WI38 (cell line): Measurements from ENCODE around the gene HCFC1R1.

Source experiments
- H3K4me3 ChIP-seq: 2 replicates; pipeline ENCODE4 v1.5.1; 2011; ENCODE audit warnings: low read depth, mild to moderate bottlenecking, control low read depth, low read length
- TF ChIP-seq, protein P1 (sequence below): IDR thresholded peaks from 2 replicates; pipeline ENCODE4 v1.5.1; 2012; ENCODE audit warnings: low read depth, mild to moderate bottlenecking, control low read depth, low read length

Gene HCFC1R1

DNA sequence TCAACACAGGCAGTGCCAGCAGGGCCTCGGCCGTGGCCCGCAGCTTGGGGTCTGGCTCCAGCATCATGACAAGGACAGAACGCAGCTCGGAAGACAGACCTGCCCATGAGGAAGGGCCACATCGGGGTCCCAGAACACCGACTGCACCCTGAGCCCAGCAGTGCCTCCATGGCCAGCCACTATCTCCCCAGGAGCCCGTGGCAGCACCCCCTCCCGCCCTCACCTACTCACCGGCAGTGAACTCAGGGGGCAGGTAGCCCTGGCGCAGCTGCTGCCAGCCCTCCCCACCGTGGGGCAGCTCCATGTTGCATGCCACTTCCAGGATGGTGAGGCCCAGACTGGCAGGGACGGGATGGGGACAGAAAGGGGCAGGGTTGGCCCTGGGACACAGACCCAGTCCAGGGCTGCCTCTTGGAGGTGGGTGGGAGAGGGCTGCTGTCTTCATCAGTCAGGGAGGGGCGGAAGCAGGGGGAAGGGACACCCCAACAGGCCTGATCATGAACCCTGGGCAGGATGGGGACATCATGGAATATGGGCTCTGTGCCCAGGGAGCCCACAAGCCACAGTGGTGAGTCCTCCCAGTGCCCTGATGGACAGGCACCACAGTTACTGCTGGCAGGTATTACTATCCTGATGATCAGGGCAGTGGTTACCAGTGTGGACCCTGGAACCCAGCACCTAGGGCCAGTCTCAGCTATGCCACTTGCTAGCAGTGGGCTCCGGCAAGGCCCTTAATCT, 49.3 kb downstream of the HCFC1R1 start:
- H3K4me3 ChIP-seq = no peak overlapping the region
- TF ChIP-seq, protein P1, sequence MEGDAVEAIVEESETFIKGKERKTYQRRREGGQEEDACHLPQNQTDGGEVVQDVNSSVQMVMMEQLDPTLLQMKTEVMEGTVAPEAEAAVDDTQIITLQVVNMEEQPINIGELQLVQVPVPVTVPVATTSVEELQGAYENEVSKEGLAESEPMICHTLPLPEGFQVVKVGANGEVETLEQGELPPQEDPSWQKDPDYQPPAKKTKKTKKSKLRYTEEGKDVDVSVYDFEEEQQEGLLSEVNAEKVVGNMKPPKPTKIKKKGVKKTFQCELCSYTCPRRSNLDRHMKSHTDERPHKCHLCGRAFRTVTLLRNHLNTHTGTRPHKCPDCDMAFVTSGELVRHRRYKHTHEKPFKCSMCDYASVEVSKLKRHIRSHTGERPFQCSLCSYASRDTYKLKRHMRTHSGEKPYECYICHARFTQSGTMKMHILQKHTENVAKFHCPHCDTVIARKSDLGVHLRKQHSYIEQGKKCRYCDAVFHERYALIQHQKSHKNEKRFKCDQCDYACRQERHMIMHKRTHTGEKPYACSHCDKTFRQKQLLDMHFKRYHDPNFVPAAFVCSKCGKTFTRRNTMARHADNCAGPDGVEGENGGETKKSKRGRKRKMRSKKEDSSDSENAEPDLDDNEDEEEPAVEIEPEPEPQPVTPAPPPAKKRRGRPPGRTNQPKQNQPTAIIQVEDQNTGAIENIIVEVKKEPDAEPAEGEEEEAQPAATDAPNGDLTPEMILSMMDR = no peak

DNA sequence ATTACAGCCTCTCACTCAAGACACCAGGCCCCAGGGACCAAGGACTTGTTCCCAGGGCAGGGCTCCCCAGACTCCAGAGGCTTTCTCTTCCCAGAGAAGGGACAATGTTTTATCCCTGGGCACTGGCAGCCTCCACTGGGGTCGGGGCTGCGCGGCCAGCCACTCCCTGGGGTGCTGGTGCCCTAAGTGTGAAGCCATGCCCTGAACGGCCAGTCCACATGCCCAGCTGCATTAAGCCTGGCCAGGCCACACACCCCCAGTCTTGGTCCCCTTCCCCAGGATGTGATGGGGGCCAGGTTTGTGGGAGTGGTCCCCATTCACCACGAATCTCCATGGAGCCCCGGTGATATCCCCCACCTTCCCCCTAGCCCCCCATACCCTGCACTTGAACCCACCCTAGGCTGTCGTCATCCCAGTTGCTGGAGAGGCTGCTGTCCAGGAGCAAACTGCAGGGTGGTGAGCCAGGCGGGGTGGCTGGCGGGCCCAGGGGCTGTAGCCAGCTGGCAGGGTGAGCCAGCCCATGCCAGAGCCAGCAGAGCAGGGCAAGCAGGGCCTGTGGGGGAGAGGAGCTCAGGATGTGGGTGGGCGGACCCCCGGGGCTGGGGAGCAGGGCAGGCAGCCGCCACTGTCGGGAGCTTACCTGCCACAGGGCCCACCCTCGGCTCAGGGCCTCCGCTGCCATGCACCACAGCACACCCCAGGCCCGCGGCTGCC, 50.0 kb downstream of the HCFC1R1 start:
- TF ChIP-seq, protein P1 = no peak
- H3K4me3 ChIP-seq = no peak overlapping the region

DNA sequence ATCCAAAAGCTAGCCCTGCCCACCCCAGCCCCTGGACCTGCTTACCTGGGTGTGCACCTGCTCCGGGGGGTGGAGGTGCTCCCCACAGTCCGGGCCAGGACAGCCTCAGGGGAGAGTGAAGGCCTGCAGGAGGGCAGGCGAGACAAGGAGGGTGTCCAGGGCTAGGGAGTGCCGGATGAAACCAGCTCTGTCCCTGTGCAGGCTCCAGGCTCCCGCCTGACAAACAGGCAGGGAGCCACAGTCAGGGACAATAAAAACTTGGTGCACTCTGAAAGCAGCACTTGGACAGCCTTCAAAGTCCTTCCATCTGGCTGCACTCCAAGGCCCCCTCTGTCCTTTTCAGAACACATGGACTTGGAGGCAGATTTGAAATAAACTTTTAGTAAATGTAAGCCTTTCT, 50.6 kb downstream of the HCFC1R1 start:
- TF ChIP-seq, protein P1 = no peak

More for the DNA sequence above, 50.6 kb downstream of the HCFC1R1 start:
- no peak overlapping the region for H3K4me3 ChIP-seq
